ENCODE data around the gene AARS2.

- TF ChIP-seq CTCF (IDR thresholded peaks at IDR 0.05; ENCODE audit: poor library complexity) (no peak), EZH2 (IDR thresholded peaks at IDR 0.05; ENCODE audit: borderline replicate concordance) (no peak), EZH2phosphoT487 (IDR thresholded peaks at IDR 0.05; ENCODE audit: low read depth, severe bottlenecking, unreplicated experiment) (no peak)
Observed at GRCh38 chr6:44333273-44333919, 20.2 kb upstream of the AARS2 start.

Data from hepatocyte (in vitro differentiated cells).